Vagina (tissue), 2 donors: ENCODE measurements around the gene PCDHAC2.

Experiments
- CTCF ChIP-seq, 3 experiments: fragments of 450-650 bp in 2 of 3; fragments of 200-600 bp in 1 of 3; sonication (generic) in 1 of 3; IDR thresholded peaks; one replicate each; pipeline ENCODE4 v1.5.1; 2017 to 2019; ENCODE audit warnings: antibody characterized with exemption in 3 of 3, mild to moderate bottlenecking in 2 of 3, moderate library complexity in 2 of 3
- POLR2A ChIP-seq, 2 donors: fragments of 450-650 bp; IDR thresholded peaks; one replicate each; pipeline ENCODE4 v1.6.1; 2017; ENCODE audit warnings: antibody characterized with exemption in 2 of 2, mild to moderate bottlenecking in 2 of 2, moderate library complexity in 2 of 2

- TF ChIP-seq POLR2A (IDR thresholded peaks at IDR 0.05), result no peak
- no peak for TF ChIP-seq CTCF (IDR thresholded peaks at IDR 0.05)
These were observed 42.7 kb upstream of the PCDHAC2 start for GRCh38 chr5:140923601-140924000.
